CD14-positive monocyte (primary cell): Measurements from ENCODE around the gene SLAMF7. TPM values are rescaled to one million over a fixed set of nuclear protein-coding genes. Genes with fewer than 3 reads are reported as not detected.

Source experiments
- DNase-seq, 3 donors: peaks; one replicate each; pipeline ENCODE4 v3.0.0-alpha.2; 2011 to 2022
- H2AFZ ChIP-seq: 2 replicates; pipeline ENCODE4 v1.6.0; 2012; ENCODE audit warnings: mild to moderate bottlenecking, low read depth, low read length, inconsistent platforms; ENCODE audit not compliant: insufficient read depth, poor library complexity, severe bottlenecking
- H3K27ac ChIP-seq, 2 donors: 1 replicate in 1 of 2; 2 replicates in 1 of 2; pipeline ENCODE4 v1.5.1; 2012 to 2013; ENCODE audit warnings: low read length in 2 of 2, control low read depth in 1 of 2, inconsistent platforms in 1 of 2, low read depth in 1 of 2, mild to moderate bottlenecking in 1 of 2
- H3K27me3 ChIP-seq, 2 donors: one replicate each; pipeline versions ENCODE4 v1.6.0 to v1.6.1; 2011 to 2013; ENCODE audit warnings: low read length in 2 of 2; ENCODE audit not compliant: control insufficient read depth in 2 of 2, insufficient read depth in 2 of 2
- H3K36me3 ChIP-seq, 2 donors: replicated peaks in 1 of 2; 1 replicate in 1 of 2; 2 replicates in 1 of 2; pipeline versions ENCODE4 v1.5.1 to v1.6.1; 2012 to 2013; ENCODE audit warnings: low read length in 2 of 2, control low read depth in 1 of 2, inconsistent platforms in 1 of 2, mild to moderate bottlenecking in 1 of 2; ENCODE audit not compliant: insufficient read depth in 2 of 2, control insufficient read depth in 1 of 2
- H3K4me1 ChIP-seq, 2 donors: 1 replicate in 1 of 2; 2 replicates in 1 of 2; pipeline versions ENCODE4 v1.5.1 to v1.6.1; 2012 to 2013; ENCODE audit warnings: low read length in 2 of 2, control low read depth in 1 of 2, inconsistent platforms in 1 of 2, mild to moderate bottlenecking in 1 of 2, moderate library complexity in 1 of 2; ENCODE audit not compliant: insufficient read depth in 2 of 2, control insufficient read depth in 1 of 2
- H3K4me2 ChIP-seq: replicated peaks from 2 replicates; pipeline ENCODE3; 2012; ENCODE audit warnings: low read length, moderate library complexity, mild to moderate bottlenecking; ENCODE audit not compliant: poor library complexity, severe bottlenecking; ENCODE audit errors: extremely low read depth
- H3K4me3 ChIP-seq, 3 experiments: fragments of 200-600 bp in 1 of 3; sonication (generic) in 1 of 3; replicated peaks in 1 of 3; 1 replicate in 2 of 3; 2 replicates in 1 of 3; pipeline ENCODE4 v1.5.1; 2011 to 2013; ENCODE audit warnings: low read length in 3 of 3, mild to moderate bottlenecking in 3 of 3, control low read depth in 2 of 3, low read depth in 2 of 3, inconsistent platforms in 1 of 3, moderate library complexity in 1 of 3
- H3K79me2 ChIP-seq: 2 replicates; pipeline ENCODE4 v1.6.0; 2012; ENCODE audit warnings: mild to moderate bottlenecking, control low read depth, inconsistent platforms, low read length, moderate library complexity; ENCODE audit not compliant: insufficient read depth
- H3K9ac ChIP-seq: 2 replicates; pipeline ENCODE4 v1.6.0; 2017; ENCODE audit warnings: low read length, mild to moderate bottlenecking; ENCODE audit not compliant: insufficient read depth, poor library complexity, severe bottlenecking
- H3K9me3 ChIP-seq, 2 donors: replicated peaks in 1 of 2; 1 replicate in 1 of 2; 2 replicates in 1 of 2; pipeline versions ENCODE4 v1.5.1 to v1.6.1; 2012 to 2013; ENCODE audit warnings: low read length in 2 of 2, control low read depth in 1 of 2; ENCODE audit not compliant: control insufficient read depth in 1 of 2, insufficient read depth in 1 of 2
- H4K20me1 ChIP-seq: 2 replicates; pipeline ENCODE4 v1.6.0; 2012; ENCODE audit warnings: mild to moderate bottlenecking, low read length, control low read depth, moderate library complexity; ENCODE audit not compliant: insufficient read depth
- H3K27ac Mint-ChIP-seq, 7 donors: one replicate each; pipeline ENCODE4 v1.8.0; 2020; ENCODE audit warnings: mild to moderate bottlenecking in 7 of 7, mixed read lengths in 7 of 7, moderate library complexity in 6 of 7, inconsistent platforms in 2 of 7
- H3K27me3 Mint-ChIP-seq, 3 donors: one replicate each; pipeline ENCODE4 v1.8.0; 2021 to 2022; ENCODE audit warnings: low read depth in 3 of 3, mild to moderate bottlenecking in 3 of 3, mixed read lengths in 3 of 3, moderate library complexity in 3 of 3, inconsistent platforms in 1 of 3
- H3K36me3 Mint-ChIP-seq, 2 donors: one replicate each; pipeline ENCODE4 v1.8.0; 2020; ENCODE audit warnings: mixed read lengths in 2 of 2, inconsistent platforms in 1 of 2, mild to moderate bottlenecking in 1 of 2
- H3K4me1 Mint-ChIP-seq: one replicate; pipeline ENCODE4 v1.8.0; 2020; ENCODE audit warnings: mild to moderate bottlenecking, mixed read lengths
- H3K4me3 Mint-ChIP-seq, 2 donors: one replicate each; pipeline ENCODE4 v1.8.0; 2020; ENCODE audit warnings: mild to moderate bottlenecking in 2 of 2, mixed read lengths in 2 of 2, moderate library complexity in 1 of 2
- H3K9me3 Mint-ChIP-seq, 7 donors: one replicate each; pipeline ENCODE4 v1.8.0; 2020 to 2022; ENCODE audit warnings: mixed read lengths in 7 of 7, mild to moderate bottlenecking in 6 of 7, moderate library complexity in 6 of 7, inconsistent platforms in 2 of 7
- WGBS: methylation state at CpG from one replicate; pipeline ENCODE4 v1.1.5; 2013; ENCODE audit warnings: missing lambda C conversion rate; ENCODE audit not compliant: insufficient coverage; 5-methylcytosine and 5-hydroxymethylcytosine counted together
- intact Hi-C, 2 donors: fragments of 100-400 bp; cut with micrococcal nuclease; formaldehyde crosslinking; loops; one replicate each; pipeline versions ENCODE4 v1.15.0 to v1.15.1; 2023
- polyA plus RNA-seq, 3 donors: library from polyadenylated mRNA; depleted of rRNA in 1 of 3; unstranded in 2 of 3; stranded (reverse) in 1 of 3; fragments of 300-500 nt in 2 of 3; fragments of >200 nt in 1 of 3; fragmentation: Illumina TruSeq in 2 of 3; gene quantifications; 1 replicate in 2 of 3; 2 replicates in 1 of 3; pipeline ENCODE4 v1.2.3, GENCODE V29; 2012 to 2021
- TF ChIP-seq, protein P1 (sequence below): fragments of 200-600 bp; IDR thresholded peaks from one replicate; pipeline ENCODE4 v1.8.0; 2022; ENCODE audit warnings: antibody characterized with exemption, mild to moderate bottlenecking

Gene SLAMF7
- polyA plus RNA-seq, 3 donors: 15.4 to 16.0 (median 15.8) TPM

DNA sequence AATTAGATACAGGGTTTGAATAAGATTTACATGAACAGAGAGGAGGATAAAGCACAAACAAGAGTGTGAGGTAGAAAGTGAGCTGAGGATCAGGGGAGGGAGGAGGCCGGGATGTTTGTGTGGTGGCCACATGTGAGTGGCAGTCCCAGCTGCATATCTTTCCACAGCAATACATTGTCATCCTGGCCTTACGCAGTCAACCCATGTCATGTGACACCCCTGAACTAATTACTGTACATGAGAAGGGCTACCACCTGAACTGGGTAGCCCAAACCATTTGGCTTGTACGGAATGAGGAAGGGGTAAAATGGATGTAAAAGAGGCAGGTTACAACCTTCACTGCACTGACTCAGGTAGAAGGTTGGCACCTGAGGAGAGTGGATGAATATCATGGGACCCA, 4.2 kb downstream of the SLAMF7 start:
- peak overlapping the region; percentile 41 to 67 for H3K27ac ChIP-seq
- no peak overlapping the region for H3K4me3 Mint-ChIP-seq
- peaks cover 68 to 76% of the 10 kb centered on the region in 2 donors for H3K4me1 ChIP-seq
- no peaks in the 10 kb centered on the region for H3K79me2 ChIP-seq
- peaks cover 0 to 2% (median 1%) of the 10 kb centered on the region in 3 donors for H3K27me3 Mint-ChIP-seq
- no peaks in the 10 kb centered on the region for H3K36me3 ChIP-seq
- H3K9me3 Mint-ChIP-seq: peaks cover 0 to 1% (median 0%) of the 10 kb centered on the region in 7 donors
- no peaks in the 10 kb centered on the region for H4K20me1 ChIP-seq
- WGBS: 71% methylated on average over 1 of the region's 3 CpGs
- H3K27me3 ChIP-seq: no peaks in the 10 kb centered on the region
- H2AFZ ChIP-seq: no peak overlapping the region
- no peak overlapping the region for H3K4me3 ChIP-seq
- no peak overlapping the region for H3K9ac ChIP-seq
- H3K9me3 ChIP-seq: no peaks in the 10 kb centered on the region
- H3K36me3 Mint-ChIP-seq: peaks cover 0 to 3% of the 10 kb centered on the region in 2 donors
- intact Hi-C loops: loop anchor here in 1 of 2 donors (5.0 kb wide), 1 partner anchor 36 kb away; no protein-coding TSS in a partner anchor
- peak overlapping the region; percentile 6 to 86 (median 81) for H3K27ac Mint-ChIP-seq
- peak in 2 of 3 donors; percentile 32 to 80 for DNase-seq
- H3K4me1 Mint-ChIP-seq: peaks cover 68% of the 10 kb centered on the region
- H3K4me2 ChIP-seq: peak overlapping the region; percentile 58
- TF ChIP-seq, protein P1, sequence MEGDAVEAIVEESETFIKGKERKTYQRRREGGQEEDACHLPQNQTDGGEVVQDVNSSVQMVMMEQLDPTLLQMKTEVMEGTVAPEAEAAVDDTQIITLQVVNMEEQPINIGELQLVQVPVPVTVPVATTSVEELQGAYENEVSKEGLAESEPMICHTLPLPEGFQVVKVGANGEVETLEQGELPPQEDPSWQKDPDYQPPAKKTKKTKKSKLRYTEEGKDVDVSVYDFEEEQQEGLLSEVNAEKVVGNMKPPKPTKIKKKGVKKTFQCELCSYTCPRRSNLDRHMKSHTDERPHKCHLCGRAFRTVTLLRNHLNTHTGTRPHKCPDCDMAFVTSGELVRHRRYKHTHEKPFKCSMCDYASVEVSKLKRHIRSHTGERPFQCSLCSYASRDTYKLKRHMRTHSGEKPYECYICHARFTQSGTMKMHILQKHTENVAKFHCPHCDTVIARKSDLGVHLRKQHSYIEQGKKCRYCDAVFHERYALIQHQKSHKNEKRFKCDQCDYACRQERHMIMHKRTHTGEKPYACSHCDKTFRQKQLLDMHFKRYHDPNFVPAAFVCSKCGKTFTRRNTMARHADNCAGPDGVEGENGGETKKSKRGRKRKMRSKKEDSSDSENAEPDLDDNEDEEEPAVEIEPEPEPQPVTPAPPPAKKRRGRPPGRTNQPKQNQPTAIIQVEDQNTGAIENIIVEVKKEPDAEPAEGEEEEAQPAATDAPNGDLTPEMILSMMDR: no peak

DNA sequence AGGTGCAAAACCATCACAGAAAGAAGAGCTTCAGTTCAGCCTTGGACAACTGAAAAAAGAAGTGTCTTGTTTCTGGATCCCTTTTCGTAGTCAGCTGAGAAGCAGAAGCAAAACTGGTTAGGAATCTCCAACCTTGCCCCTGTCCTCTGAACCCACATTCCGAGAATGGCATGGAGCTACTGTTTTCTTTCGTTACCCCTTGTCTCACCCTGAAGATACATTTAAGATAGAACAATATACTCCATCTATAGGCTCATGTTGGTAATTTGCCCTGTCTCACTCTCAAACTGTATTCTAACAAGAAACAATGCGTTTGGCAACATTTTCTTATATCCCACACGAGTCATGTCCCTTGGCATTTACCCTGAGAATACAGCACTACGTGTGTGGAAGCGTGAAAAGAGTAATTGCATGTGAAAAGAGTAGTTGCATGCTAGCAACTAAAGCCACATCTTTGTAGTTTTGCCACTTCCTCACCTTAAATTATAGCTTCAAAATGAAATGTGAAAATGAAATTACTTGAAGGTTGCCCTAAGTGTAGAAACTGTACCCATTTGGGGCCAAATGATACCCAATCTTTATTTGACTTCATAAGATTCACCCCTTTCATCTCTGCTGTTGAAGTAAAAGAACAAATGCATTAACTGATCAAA, 5.3 kb downstream of the SLAMF7 start:
- Mint-ChIP-seq H3K27ac (peak overlapping the region in 5 of 7 donors; percentile 31 to 81 (median 68)), H3K4me3 (peak overlapping the region in 1 of 2 donors; percentile 37), H3K27me3 (peaks cover 0 to 2% (median 1%) of the 10 kb centered on the region in 3 donors), H3K4me1 (peaks cover 71% of the 10 kb centered on the region), H3K36me3 (peaks cover 0 to 3% of the 10 kb centered on the region in 2 donors), H3K9me3 (peaks cover 0 to 1% (median 0%) of the 10 kb centered on the region in 7 donors)
- peak overlapping the region; percentile 1 for H3K4me2 ChIP-seq
- H4K20me1 ChIP-seq: no peaks in the 10 kb centered on the region
- no peaks in the 10 kb centered on the region for H3K9me3 ChIP-seq
- DNase-seq: peak in 2 of 3 donors; percentile 21 to 67
- peaks cover 69 to 76% of the 10 kb centered on the region in 2 donors for H3K4me1 ChIP-seq
- H3K79me2 ChIP-seq: no peaks in the 10 kb centered on the region
- H3K27ac ChIP-seq: peak overlapping the region in 1 of 2 donors; percentile 15
- H3K9ac ChIP-seq: no peak overlapping the region
- intact Hi-C loops: loop anchor here in 1 of 2 donors (5.0 kb wide), 1 partner anchor 37 kb away; no protein-coding TSS in a partner anchor
- H3K27me3 ChIP-seq: no peaks in the 10 kb centered on the region
- no peak overlapping the region for H3K4me3 ChIP-seq
- WGBS: 48% methylated on average over 3 of the region's 7 CpGs
- no peaks in the 10 kb centered on the region for H3K36me3 ChIP-seq
- TF ChIP-seq, protein P1: no peak
- H2AFZ ChIP-seq: no peak overlapping the region
